Colon (tissue), 2 donors: ENCODE results near the gene CACNG5.

Source experiments
- FAIRE-seq: peaks from 2 replicates; lab custom pipeline; 2012; peaks lifted over from hg19 to GRCh38; lab: Jason Lieb, UNC
- donor health status: control.
- donor health status: control.

CACNG5 gene, protein sequence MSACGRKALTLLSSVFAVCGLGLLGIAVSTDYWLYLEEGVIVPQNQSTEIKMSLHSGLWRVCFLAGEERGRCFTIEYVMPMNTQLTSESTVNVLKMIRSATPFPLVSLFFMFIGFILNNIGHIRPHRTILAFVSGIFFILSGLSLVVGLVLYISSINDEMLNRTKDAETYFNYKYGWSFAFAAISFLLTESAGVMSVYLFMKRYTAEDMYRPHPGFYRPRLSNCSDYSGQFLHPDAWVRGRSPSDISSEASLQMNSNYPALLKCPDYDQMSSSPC

DNA sequence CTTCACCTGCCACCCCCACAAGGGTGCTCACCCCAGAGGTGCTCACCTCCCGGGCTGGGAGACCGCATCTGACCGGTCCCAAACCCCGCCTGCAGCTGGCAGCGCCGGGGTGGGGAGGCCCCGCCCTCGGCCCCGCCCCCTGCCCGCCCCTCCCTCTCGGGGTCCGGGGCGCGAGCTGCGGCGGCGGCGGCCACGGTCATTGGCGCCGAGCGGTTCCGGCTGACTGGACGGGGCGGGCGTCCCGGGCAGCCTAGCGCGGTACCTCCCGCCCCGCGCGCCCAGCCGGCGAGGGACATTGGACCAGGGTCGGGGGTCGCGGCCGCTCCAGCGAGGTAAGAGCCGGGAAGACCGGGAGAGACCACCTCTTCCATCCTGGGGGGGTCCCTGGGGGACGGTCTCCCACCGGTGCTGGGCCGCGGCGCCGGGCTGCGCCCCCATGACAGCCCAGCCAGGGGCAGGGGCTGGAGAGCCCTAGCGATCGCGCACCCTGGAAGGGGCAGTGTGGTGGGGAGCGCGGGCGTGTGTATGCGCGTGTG, at the start of gene CACNG5:
TSS of gene CACNG5 (plus strand) at position 199 of the 536 bp plus-strand sequence. CDS start 42,216 bp downstream, outside the sequence.
- no peak for FAIRE-seq

DNA sequence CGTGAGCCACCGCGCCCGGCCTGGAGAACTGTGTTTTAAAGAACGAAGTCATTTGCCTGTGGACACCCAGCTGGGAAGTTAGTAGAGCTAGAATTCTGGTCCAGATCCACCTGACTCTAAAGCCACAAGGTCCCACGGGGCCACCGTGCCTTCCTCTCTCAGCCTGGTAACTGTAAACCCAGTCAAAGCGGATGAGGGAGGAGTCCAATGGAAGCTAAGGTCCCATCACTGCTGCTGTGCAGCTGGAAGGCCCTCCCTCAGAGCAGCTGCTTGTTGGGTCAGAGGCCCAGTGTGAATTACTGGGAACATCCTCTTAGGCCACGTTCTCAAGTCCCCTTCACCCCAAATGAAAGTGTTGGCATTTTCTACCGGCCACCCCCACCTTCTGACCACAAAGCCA, 48.8 kb upstream of the CACNG5 start:
- no peak for FAIRE-seq

DNA sequence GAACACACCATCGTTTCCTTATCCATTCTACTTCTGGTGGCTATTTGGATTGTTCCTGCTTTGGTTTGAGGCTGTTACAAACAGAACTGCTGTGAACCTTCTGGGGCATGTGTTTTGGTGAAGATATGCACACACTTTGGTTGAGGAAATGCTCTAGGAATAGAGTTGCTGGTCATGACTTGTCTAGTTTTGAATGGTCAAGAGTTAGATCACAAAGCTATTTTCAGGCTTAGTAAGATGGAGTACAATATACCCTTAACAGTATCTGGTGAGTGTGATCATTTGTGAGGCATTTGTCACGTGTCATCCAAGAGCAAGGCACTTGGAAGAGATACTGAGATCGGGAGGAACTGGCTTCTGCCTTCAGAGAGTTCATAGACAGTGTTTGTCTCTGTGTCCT, 47.0 kb upstream of the CACNG5 start:
- FAIRE-seq: no peak

DNA sequence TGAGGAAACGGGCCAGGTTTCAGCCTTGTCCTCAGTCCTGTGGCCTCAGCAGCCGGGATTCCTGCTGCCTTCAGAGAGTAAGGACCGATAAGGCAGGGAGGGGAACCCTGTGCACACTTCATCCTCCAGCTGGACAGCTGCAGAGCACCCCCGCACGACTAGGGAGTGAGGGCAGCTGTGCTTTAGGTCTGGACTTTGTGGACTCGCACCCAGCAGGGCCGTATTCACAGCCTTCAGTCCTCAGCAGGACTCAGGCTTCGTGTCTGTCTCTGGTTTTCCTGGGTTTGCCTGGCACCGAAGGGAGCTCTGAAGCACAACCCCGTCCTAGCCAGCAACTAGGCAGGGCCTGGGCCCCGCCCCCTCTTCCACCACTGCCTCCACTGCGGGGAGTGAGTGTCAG, 45.8 kb upstream of the CACNG5 start:
- no peak for FAIRE-seq

DNA sequence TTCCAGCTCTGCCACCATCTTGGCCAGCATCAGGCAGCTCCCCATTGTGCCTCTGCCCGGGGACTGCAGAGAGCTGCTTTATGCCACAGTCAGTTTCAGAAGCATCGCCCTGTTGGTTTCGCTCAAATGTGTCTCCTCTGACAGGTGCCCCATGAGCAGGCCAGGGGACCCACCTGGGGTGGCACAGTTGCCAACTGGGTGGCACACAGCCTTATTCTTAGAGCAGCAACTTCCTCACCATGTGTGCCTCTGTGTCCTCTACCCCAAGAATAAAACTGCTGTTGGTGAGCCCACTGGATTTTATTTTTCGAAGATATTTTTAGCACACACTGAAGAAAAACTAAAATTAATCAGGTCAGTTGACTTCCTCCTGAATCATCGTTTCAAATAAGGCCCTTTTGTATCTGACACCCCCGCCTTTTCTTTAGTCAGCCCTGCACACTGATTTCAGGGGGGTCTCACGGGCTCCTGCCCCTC, 44.9 kb upstream of the CACNG5 start:
- FAIRE-seq: no peak

DNA sequence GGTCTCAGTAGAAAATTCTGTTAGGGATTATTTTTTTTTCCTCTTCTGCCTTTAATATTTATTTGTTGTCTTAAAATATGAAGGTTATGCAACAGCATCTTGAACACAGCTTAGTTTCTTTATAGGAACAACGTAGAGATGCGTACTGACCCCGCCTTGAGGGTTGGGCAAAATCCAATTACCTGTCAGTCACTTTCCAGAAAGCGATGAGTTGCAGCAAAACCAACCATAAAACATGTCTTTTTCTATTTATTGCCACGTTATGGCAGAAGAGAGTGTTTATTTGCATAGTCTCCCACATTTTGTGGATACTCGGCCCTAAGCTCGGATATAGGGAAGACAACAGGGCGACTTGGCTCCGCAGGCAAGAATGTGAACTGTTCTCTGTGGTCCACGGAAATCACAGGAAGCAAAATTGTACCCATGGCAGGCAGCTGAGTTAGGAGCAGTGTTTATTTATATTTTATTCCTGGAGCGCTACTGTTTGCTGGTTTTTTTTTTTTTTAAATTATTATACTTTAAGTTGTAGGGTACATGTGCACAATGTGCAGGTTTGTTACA, 44.3 kb upstream of the CACNG5 start:
- no peak for FAIRE-seq

DNA sequence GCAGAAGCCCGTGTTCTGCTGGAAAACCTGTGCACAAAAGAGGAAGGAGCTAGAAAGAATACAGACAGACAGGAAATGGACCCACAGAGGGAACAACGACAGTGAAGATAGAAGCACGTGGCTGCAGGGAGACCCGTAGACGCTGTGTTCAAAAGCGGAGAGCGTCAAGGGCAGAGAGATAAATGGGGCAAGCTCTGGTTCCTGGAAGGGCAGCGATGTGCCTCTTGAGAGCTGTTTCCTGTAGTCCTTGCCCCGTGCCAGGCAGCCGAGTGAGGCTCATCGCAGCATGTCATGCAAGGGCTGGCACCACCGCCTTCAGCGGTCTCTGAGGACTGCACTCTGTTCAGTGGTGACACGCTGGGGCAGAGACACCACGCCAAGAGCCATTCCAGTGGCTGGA, 43.6 kb upstream of the CACNG5 start:
- no peak for FAIRE-seq

DNA sequence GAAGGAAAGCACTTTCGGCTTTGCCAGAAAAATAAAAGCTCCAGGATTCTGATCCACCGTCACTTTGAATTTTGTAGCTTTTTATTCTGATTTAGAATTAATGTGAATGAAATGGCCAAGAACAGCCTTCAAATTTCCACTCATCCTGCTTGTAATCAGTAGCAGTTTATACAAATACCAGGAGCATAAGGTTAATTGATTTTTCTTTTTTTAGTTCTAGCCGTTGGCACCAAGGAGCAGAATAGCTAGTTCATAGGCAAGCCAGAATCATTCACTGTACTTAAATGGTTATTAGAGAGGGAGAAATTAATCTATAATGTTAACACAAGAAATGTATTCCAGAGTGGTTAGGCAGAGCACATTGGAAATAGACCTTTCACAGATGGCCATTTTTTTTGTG, 41.1 kb upstream of the CACNG5 start:
- FAIRE-seq: no peak

DNA sequence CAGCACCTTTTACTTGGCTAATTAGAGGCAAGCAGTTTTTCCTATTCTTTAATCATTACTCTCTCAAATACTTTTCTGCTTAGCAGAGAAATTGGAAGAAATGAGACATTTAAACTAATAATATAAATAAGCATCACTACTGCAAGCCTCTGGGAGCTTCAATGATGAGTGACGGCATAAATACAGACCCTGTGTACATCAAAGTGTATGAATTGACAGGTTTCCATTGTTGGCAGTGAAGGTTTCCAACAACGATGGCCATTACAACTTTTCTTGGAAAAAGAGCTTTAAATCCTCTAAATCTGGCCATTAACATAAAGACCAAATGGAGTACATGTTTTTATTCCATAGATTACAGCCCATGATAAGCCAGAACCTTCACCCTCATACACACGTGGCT, 39.4 kb upstream of the CACNG5 start:
- FAIRE-seq: no peak

DNA sequence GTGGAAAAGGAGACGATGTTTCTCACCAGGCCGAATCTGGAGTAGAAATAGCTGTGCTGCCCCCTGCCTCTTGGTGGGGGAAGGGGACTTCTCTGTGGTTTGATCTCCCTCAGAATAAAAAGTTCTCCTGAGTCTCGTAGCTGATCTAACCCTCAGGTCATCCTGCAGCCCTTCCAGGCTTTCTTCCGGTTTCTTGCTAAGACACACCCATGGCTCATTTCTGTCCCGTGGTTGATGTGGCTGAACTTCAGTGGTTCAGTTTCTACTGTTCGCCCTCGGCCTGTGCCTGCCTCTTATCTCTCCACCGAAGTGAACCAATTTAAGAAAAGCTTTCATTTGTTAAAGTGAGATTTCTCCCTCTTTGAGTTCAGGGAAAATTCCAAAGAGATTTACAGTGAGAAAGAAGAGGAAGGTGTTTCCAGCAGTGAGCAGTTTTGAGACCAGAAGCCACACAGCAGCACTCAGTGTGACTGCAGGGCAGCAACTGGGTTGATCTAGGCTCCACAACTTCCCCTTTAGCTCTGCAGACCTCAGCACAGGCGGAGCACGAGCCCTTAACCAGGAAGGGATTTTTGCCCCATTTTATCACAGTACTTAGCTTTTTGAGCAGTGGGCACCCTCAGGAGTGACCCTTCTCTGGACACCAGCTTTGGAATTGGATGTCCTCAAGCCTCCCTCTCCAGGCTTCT, 34.9 kb upstream of the CACNG5 start:
- FAIRE-seq: no peak

DNA sequence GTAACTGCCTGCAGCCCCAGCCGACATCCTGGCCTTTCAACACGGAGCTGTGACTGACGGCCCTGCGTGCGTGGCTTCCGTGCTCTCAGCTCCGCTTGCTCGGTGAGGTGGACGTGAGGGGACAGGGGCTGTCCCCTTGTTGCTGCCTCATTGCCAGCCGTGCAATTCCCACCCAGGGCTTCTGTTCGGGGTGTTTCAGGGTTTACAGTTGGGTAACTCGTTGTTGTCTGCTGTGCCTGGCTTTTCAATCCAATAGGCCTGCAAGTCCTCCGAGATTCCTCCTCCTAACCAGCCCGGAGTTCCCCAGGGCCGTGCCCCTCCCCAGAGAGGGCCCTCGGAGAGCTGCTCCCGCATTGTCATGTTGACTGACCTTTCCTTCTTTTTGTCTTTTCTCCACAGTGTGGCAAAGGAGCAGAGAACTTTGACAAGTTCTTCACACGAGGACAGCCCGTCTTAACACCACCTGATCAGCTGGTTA, 31.4 kb upstream of the CACNG5 start:
- no peak for FAIRE-seq

DNA sequence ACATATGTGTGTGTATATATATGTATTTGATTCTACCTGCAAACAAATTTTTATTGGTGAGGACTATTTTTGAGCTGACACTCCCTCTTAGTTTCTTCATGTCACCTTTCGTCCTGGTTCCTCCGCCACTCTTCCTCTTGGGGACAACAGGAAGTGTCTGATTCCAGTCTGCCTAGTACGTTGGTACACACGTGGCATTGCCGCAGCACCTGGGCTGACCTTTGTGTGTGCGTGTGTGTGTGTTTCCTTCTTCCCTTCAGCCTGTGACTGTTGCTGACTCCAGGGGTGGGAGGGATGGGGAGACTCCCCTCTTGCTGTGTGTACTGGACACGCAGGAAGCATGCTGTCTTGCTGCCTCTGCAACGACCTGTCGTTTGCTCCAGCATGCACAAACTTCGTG, 29.4 kb upstream of the CACNG5 start:
- FAIRE-seq: no peak

DNA sequence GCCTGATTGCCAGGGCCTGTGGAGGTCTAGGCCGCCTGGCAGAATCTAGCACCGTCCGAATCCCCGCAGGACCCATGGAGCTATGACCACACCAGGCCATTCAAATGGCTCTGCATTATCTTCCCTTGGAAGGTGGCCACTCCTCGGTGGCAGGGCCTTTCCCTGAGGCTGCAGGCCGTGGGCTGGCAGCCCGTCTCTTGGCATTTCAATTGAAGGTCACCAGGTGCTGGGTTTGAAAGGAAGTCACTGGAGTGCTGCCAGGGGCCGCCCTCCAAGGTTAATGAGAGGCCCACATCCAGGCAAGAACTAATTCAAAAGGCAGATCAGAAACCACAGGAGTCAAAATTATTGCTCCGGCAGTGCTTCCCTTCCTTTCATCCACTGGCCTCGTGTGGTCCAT, 27.7 kb upstream of the CACNG5 start:
- FAIRE-seq: no peak

DNA sequence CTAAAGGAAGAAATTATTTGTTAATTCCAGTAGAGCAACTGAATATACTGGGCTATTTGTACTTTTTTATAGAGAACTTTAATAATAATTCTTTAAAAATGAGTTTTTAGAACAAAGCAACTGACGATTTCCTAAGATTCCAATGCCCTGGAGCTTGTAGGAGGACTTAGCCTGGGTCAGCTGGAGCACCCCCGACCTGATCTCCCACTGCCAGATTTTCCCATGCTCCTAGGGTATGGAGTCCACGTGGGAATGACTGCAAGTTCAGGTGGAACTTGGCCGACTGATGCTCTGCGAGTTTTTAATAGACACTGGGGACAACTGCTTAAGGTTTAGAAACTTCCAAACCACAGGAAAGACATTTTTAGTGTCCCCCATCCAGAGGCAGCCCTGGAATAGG, 25.5 kb upstream of the CACNG5 start:
- FAIRE-seq: no peak

DNA sequence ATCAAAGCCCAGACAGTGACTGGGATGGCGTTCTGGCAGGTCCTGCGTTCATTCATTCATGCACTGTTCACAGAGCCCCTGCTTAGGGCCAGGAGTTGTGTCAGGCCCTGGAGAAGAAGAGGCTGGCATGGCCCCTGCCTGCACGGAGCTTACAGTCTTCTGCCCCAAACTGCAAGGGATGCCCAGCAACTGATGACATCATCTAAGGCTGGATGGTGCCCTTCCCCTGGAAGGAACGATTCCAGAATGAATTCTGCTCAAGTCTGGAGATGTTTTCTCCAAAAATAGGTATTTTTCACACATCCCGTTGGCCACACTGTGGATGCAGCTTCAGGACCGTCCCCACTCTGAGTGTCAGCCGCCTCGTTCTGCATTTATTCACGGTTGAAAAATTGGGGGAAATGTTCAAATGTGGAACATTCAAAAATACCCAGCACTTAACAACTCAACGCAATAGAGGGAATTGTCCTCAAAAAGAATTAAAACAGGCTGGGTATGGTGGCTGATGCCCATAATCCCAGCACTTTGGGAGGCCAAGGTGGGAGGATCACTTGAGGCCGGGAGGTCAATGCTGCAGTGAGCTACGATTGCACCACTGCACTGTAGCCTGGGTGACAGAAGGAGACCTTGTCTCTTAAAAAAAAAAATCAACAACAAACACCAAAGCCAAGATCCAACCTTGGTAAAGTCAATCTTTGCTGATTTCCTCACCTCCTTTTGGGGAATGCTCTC, 23.8 kb upstream of the CACNG5 start:
- FAIRE-seq: no peak

DNA sequence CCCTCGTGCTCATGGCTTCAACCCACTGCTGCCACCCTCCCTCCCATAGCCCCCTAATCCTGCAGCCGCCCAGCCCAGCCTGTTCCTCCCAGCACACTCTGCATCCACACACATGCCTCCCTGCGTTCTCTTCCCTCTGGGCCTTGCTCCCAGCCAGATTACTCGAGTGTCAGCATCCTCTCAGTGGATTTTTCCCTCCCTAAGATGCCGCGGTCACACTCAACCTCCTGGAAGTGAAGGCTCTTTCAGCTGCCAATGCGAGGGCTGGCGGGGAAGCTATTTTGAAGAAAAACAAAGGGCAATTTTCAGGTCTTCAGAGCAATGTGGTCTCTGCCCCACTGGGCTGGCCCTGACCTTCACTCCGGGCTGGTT, 23.2 kb upstream of the CACNG5 start:
- FAIRE-seq: no peak

DNA sequence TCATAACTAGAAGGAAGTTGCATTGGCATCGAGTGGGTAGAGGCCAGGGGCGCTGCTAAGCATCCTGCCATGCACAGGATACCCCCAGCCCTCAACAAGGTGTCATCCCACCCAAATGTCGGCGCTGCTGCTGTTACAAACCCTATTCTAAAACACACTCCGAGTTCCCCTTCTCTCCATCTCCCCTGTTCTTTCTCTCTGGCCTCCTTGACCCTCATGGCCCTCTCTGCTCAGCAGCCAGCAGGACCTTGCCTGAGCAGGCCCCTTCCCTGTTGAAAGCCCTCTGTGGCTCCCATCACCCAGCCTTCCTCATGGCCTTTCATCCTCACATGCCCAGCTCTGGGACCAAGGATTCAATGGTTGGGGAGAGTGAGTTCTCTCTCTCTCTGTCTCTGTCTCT, 22.3 kb upstream of the CACNG5 start:
- no peak for FAIRE-seq

DNA sequence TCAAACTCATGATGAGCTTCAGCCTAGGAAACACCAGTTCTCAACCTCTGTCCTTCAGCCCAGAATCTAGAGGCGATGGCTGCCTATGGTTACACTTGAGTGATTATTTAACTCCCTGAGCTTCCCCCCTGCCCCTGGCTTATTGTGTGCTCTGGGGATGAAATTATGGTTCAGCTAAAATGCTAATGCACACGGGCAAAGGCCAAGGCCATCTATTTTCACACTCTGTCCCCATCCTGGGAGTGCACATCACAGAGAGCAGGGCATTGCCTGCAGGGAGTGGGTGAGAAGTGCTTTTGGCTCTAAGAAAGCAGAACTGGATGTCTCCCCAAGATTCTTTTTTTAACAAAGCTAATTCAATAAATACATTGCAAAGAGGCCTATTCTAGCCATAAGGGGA, 21.6 kb upstream of the CACNG5 start:
- no peak for FAIRE-seq

DNA sequence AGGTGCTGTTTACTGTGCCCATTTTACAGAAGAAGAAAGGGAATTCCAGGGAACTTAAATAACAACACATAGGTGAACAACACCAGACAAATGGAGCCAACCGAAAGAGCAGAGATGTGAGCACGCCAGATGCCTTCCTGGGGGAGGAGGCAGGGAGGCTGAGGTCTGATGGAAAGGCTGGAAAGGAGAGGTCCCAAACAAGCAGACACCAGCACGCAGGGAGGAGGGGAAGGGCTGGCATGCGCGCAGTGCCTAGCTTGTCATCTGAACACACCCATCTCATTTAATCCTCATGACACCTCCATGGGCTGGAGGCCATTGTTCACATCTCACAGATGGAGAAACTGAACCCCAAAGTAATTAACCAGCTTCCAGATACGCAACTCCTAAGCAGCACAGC, 20.9 kb upstream of the CACNG5 start:
- FAIRE-seq: no peak

DNA sequence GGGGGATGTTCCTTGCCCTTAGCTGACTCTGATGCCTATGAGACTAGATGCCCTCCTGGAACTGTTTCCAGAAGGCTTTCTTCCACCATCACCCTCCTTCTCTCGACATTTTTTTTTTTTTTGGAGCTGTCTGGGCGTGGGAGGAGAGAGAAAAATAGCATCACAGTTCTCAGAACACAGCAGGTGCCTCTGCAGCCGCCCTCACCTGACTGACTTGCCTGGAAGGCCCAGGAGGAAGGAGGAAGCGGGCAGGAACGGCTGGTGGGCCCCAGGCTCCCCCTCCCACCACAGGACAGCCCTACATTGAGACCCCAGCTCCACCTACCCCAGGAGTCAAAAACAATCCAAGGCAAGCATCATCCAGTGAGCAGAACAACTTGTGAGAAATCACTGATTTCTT, 20.3 kb upstream of the CACNG5 start:
- no peak for FAIRE-seq

DNA sequence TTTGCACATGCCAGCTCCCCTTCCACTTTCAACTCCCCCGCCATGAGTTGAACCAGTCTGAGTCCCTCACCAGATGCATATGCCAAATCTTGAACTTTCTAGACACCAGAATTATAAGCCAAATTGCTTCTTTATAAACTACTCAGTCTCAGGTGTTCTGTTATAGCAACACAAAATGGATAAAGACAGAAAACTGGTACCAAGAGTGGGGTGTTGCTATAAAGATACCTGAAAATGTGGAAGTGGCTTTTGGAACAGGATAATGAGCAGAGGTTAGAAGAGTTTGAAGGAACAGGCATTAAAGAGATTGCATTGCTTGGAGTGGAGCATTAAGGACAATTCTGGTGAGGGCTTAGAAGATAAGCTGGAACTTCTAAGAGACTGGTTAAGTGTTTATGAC, 17.2 kb upstream of the CACNG5 start:
- no peak for FAIRE-seq

DNA sequence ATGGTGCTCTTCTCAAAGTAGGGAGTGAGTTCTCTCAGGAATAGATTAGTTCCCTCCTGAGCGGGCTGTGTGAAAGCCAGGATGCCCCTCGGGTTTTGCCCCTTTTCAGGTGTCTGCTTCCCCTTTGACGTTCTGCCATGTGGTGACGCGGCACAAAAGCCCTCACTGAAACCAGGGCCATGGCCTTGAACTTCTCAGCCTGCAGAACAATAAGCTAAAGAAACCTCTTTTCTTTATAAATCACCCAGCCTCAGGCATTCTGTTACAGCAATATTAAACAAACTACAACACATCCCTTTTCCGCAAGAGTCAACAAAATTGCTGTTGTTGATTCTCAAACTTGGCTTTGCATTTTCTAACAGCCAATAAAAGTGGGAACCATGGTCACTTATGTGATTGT, 15.5 kb upstream of the CACNG5 start:
- no peak for FAIRE-seq

DNA sequence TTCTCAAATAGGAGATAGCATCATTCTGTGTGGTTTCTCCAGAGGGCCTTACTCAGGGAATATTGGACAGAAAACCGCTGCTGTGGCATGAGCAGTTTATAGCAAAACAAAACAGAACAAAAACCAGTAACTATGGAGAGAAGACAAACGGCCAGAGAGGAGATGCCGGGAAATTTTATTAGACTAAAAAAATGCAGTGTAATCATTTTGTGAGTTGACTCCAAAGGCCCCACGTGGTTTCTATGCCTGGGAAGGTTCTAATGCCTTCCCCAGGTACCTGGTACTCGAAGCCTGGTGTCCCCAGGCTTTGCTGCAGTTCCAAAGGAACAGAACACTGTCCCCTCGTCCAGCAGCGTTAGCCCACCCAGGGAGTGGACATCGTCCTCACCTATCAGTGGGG, 12.9 kb upstream of the CACNG5 start:
- no peak for FAIRE-seq
